ENCODE results near the gene LSM7.

The LSM7 gene

GRCh38 chr19:2306971-2307370 lies 21.4 kb downstream of the LSM7 start:
- no peaks in the 10 kb centered on the region for H3K36me3 Mint-ChIP-seq (ENCODE audit: low read depth)
- peaks cover 3% of the 10 kb centered on the region for H3K9me3 Mint-ChIP-seq
- TF ChIP-seq CTCF (IDR thresholded peaks at IDR 0.05), result no peak
- H3K4me1 Mint-ChIP-seq, result peaks cover 16% of the 10 kb centered on the region
- no peak for DNase-seq
- H3K4me3 Mint-ChIP-seq, result peak overlapping the region; percentile 23
- H3K27me3 Mint-ChIP-seq (ENCODE audit: low read depth, poor library complexity), result peaks cover 69% of the 10 kb centered on the region
- H3K27ac Mint-ChIP-seq, result no peak overlapping the region

DNA sequence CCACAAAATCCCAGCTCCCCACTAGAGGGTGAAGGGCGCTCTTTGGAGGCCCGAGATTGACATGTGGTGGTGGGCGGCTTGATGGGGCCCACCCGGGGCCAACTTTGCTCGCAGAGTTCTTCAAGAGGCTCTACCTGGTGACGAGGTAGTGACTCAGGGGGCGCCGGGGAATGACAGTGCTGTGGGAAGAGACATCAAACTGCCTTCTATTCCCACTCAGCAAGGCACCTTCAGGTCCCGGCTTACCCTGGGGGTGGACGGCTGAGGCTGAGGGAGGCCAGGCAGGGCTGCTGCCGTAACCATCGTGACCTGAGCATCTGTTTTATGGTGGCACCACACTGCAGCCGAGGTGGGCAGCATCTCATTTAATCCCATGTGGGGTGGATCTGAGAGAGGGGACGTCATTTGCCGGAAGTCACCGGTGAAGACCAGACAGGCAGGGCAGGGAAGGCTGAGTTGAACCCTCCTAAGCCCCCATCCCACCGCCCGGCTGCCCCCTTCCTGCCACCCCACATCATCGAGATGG lies 22.0 kb downstream of the LSM7 start:
- TF ChIP-seq CTCF (IDR thresholded peaks at IDR 0.05), result no peak
- Mint-ChIP-seq H3K27ac (no peak overlapping the region), H3K36me3 (ENCODE audit: low read depth) (no peaks in the 10 kb centered on the region), H3K4me3 (no peak overlapping the region), H3K9me3 (peaks cover 3% of the 10 kb centered on the region), H3K27me3 (ENCODE audit: low read depth, poor library complexity) (peaks cover 66% of the 10 kb centered on the region), H3K4me1 (peaks cover 18% of the 10 kb centered on the region)
- no peak for DNase-seq

- Mint-ChIP-seq H3K27ac (no peak overlapping the region), H3K9me3 (peaks cover 3% of the 10 kb centered on the region), H3K36me3 (ENCODE audit: low read depth) (no peaks in the 10 kb centered on the region), H3K4me1 (peaks cover 25% of the 10 kb centered on the region), H3K27me3 (ENCODE audit: low read depth, poor library complexity) (peaks cover 65% of the 10 kb centered on the region), H3K4me3 (no peak overlapping the region)
- DNase-seq, result no peak
- no peak for TF ChIP-seq CTCF (IDR thresholded peaks at IDR 0.05)
Observed at GRCh38 chr19:2305452-2306280, 22.7 kb downstream of the LSM7 start.

DNA sequence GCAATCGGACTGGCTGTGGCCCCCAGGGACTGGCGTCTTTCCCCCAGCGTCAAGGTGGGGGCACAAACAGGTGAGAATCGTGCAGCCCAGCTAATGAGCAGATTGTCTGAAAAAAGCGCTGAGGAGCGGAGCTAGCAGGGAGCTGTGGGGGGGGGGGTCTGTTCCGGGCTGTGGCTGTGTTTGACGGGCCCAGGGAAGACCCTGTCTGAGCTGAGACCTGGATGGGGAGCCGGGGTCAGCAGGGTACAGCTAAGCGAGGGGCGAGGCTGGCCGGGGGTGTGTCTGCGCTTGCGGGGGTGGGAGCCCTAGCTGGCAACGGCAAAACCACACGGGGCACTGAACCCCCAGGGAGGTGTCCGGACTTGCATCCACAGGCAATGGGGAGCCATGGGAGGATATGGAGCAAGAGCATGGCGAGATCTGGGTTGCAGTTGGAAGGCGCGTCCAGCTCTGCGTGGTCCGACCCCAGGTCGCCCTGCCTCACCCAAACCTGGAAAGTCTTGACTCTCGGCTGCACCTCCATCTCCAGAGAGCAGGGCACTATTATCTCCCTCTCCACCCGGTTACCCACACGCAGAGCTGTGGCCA lies 25.1 kb downstream of the LSM7 start:
- Mint-ChIP-seq H3K4me3 (no peak overlapping the region), H3K27me3 (ENCODE audit: low read depth, poor library complexity) (peaks cover 49% of the 10 kb centered on the region), H3K9me3 (peaks cover 3% of the 10 kb centered on the region)

GRCh38 chr19:2302319-2303210 lies 25.8 kb downstream of the LSM7 start:
- Mint-ChIP-seq H3K4me1 (peaks cover 26% of the 10 kb centered on the region), H3K9me3 (peaks cover 3% of the 10 kb centered on the region), H3K27ac (no peak overlapping the region), H3K27me3 (ENCODE audit: low read depth, poor library complexity) (peaks cover 46% of the 10 kb centered on the region), H3K36me3 (ENCODE audit: low read depth) (no peaks in the 10 kb centered on the region), H3K4me3 (peak overlapping the region; percentile 22)
- DNase-seq, result peak; percentile 76
- TF ChIP-seq CTCF (IDR thresholded peaks at IDR 0.05), result no peak

More for the DNA sequence above, 25.1 kb downstream of the LSM7 start:
- no peak for TF ChIP-seq CTCF (IDR thresholded peaks at IDR 0.05)
- peaks cover 26% of the 10 kb centered on the region for H3K4me1 Mint-ChIP-seq
- H3K27ac Mint-ChIP-seq, result no peak overlapping the region
- no peak for DNase-seq
- H3K36me3 Mint-ChIP-seq (ENCODE audit: low read depth), result no peaks in the 10 kb centered on the region

All from nephron progenitor cell (in vitro differentiated cells).